HG02798 (cell line): Measurements from ENCODE around the gene RANBP9.
A peak's percentile ranks its signal among the peaks of the same experiment; 100 is the strongest.

Experiments used
- ATAC-seq: cut with Tn5 transposase; IDR thresholded peaks from one replicate; pipeline ENCODE4 v1.9.1; 2021; ENCODE audit warnings: mild to moderate bottlenecking; ENCODE audit not compliant: unreplicated experiment, poor library complexity

RANBP9 gene

GRCh38 chr6:13660273-13660672, 51.4 kb downstream of the RANBP9 start:
- ATAC-seq: no peak

GRCh38 chr6:13655700-13656099, 55.9 kb downstream of the RANBP9 start:
- no peak for ATAC-seq

DNA sequence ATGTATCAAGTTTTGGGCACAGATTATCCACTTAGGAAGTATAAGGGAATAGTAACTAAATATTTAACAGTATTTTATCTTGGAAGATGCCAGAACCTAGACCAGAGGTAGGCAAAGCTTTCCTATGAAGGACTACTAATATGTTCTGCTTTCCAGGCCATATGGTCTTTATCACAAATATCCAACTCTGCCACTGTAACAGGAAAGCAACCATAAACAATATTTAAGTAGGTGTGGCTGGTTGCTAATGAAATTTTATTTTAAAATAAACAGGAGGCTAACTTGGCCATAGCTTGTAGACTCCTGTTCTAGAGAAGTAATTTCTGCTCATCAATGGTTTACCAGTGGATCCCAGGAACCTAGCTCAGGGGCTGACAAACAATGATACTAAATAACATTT, 57.1 kb downstream of the RANBP9 start:
- ATAC-seq: no peak

DNA sequence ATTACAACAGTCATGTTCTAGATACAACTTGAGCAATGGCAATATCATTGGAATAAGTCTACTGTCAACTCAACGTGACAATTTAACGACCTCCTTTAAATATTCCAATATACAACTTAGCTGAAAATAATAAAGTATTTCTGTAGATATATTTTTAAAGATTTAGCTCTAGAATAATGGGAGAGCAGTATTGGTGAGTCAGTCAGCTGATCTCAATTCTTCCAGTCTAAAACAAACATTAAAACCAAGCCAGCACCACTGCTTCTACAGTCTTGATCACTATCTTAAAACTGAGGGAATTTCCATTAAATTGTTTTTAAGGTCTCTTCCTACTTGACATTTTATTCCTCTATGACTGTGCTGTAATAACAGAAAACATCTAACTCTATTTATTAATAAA, 58.3 kb downstream of the RANBP9 start:
- ATAC-seq: no peak

DNA sequence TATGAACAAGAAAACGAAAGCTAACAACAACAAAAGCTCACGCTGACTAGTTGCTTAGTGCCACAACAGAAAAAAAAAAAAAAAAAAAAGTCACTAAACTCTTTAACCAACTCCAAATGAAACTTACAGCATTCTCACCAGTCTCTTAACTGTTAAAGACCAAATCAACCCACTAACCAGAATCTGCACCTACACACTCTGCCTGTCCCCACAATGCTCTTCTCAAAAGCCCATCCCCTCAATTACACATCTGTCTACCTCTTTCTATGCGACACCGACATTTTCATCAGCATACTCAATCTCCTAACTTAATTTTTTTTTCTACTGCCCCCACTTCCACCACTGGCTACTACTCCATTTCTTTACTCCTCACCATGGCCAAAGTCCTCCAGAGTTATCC, 62.2 kb downstream of the RANBP9 start:
- ATAC-seq: no peak

DNA sequence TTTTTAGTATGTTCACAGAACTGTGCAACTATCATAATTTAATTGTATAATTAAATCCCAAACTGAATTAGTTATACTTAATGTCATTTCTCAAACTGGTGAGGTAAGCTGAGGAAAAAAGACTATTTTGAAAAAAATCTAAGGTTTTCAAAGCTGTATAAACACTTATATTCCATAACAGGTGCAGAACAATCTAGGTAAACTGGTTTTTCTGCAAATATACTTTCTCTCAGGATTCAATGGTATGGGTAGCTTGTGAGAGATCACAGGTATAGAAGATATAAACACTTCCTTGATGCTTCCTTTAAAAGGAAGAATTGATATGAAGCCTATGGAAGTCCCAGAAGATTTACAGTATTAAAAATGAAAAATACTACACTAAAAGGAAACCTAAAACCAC, 62.8 kb downstream of the RANBP9 start:
- ATAC-seq: no peak

- ATAC-seq: no peak
These were observed 68.5 kb downstream of the RANBP9 start for GRCh38 chr6:13643125-13643524.

DNA sequence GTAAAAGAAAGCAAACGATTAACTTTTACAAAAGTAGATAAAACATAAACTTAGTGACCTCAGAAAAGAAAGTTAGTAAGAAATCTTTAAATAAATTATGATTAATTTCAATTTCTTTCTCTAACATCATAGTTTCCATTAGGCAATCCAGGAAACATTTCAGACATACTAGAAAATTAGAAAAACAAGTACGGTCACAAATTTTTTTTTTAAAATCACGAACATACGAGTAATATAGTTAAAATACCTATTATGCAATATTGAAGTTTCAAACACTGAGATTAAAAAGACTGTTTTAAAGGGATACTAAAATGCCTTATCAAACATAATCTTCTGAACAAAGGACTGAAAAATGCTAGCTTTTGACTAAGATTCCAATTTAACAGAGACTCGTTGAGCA, 70.3 kb downstream of the RANBP9 start:
- ATAC-seq: no peak

DNA sequence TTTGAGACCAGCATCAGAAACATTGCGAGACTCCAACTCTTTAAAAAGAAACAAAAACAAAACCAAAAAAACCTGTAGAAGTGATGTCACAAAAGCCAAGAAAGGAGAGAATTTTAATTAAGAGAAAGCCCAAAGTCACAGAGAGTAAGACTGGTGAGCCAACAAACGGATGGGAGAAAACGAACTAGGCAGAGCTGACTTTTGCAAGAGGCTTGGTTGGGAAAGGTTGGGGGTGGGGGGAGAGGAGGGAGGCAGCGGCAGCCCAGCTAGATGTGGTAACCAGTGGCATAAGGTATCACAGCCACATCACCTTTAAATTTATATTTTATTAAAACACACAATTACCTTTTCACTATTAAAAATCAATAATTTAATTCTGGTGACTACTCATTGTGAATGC, 73.0 kb downstream of the RANBP9 start:
- ATAC-seq: no peak

DNA sequence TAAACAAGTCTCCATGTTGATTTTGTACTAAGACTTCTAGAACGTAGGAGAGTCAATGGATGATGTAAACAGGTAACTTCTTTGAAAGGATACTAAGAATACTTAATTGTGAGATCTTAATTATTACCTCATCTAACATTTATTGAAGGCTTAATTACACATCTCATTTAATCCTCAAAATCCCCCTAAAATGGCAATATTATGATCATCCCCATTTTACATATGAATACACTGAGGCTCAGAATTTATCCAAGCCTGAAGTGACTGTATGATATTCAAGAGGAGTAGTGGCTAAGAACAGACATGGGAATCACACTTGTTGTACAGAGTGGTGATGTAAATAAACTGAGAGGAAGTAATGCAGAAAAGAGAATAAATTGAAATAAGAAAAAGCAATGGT, 73.6 kb downstream of the RANBP9 start:
- no peak for ATAC-seq

DNA sequence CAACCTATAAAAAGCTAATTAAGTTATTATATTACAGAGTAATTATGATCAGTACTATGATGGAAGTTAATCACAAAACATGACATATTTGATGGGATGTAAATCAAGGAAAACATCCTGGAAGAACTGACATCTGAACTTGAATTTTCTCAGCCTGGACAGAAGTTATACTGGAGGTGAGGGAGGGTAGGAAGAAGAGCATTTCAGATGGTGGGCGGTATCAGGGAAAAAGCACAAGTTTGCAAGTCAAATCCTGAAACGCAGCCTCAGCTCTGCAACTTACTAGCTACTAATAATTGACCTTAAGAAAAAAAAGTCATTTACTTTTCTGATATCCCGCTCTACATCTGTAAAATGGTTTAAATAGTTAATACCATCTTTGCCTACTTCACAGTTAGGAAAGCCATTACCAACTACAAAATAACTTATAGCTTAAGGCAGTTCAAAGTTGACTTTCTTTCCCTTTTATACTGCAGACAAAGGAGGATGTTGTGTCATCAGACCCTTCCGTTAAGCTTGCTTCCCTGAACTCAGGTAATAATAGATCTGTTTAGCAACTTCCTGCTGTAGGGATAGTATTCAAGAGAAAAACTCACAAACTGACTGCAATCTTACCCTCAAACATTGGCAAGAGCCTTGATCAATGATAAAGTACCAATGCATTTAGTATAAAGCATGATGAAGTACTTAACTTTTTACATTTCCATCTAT, 75.5 kb downstream of the RANBP9 start:
- ATAC-seq: no peak

DNA sequence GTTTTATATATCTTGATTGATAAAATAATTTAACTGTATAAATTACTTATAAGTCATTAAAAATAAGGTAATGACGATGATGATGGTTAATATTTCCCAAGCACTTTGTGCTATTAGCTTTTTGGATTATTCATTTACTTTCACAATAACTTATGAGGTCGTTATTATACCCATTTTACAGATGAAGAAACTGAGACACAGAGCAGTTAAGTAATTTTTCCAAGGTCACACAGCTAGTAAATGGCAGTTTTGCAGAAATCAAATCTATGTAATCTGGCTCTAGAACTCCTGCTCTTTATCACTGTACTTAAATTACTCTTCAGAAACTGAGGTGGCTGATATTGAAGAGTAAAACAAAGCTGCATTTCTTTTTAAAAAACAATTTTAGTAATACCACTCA, 78.3 kb downstream of the RANBP9 start:
- ATAC-seq: no peak

DNA sequence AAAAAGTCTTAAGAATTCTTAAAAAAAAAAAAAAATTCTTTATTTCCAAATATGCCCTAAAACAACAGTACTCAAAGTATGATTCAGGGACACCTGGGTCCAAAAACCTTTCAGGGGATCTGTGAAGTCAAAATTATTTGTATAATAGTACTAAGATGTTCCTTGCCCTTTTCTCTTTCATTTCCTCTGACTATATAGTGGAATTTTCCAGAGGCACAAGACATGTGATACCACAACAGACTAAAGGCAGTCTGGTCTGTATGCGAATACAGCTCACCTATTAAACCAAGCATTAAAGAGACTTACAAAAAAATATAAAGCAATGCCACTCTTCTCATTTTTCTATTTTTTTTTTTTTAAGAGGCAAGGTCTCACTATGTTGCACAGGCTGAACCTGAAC, 81.1 kb downstream of the RANBP9 start:
- ATAC-seq: no peak

DNA sequence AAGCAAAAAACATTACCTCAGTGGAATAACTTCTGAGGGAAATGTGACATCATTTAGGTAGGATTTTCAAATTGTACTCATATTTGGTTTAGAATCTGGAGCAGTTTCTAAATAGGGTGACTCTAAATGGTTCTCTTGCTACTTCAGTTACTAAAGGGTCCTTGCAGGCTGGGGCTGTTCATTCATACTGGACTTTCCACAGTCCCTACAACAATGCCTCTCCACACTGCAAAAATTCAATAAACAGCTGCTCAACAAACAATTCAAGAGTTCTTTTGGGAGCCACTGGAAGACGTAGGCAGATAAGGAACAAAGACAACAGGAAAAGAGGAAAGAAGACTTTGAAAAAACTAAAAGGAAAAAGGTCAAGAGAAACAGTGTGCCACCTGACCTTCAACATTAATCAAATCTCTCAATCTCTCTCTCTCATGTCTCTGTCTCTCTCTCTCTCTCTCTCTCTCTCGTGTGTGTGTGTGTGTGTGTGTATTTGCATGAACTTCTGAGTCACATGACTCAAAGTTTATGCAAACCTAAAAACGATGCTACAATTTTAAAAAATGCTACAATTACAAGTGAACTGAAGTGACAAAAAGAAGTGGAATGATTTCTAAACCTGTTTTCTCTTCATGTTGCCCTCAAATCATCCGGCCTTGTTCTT, 82.0 kb downstream of the RANBP9 start:
- no peak for ATAC-seq

DNA sequence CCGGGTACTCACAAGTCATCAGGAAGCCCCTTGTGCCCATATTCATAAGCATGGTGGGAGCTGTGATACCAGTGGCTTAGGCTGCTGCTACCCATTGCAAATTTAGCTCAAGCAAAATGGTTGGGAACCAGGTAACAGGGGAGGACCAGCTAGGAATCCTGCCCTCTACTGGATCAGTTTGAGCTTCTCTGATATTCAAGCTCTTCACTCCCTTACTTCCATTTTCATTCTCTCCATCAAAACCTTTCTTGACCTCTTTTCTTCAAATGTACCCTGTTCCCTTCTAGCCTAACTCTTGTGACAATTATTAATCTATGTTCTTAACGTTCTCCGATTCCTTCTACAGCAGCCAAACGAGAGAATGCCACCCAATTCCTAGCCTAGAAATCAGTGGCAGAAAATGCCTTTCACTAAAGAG, 86.8 kb downstream of the RANBP9 start:
- peak; percentile 42 for ATAC-seq

GRCh38 chr6:13617066-13617465, 94.6 kb downstream of the RANBP9 start:
- no peak for ATAC-seq

DNA sequence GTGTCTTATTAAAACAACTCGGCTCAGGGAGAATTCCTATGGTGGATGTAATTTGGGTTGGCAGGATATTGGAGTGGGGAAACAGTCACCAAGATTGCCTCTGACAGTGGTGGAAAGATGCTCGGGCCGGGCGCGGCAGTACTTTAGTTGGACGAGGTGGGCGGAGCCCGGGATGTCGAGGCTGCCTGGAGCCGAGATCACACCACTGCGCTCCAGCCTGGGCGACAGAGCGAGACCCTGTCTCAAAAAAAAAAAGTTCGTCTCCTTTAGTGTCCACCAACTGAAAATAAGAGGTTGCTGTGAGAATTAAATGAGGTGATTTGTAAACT, 95.9 kb downstream of the RANBP9 start:
- ATAC-seq: no peak

GRCh38 chr6:13614926-13615791, 96.5 kb downstream of the RANBP9 start, which contains the start of gene NOL7:
Gene NOL7 (plus strand): TSS chr6:13615335. CDS start chr6:13615359, 24 bp downstream.
- ATAC-seq: peak; percentile 92

DNA sequence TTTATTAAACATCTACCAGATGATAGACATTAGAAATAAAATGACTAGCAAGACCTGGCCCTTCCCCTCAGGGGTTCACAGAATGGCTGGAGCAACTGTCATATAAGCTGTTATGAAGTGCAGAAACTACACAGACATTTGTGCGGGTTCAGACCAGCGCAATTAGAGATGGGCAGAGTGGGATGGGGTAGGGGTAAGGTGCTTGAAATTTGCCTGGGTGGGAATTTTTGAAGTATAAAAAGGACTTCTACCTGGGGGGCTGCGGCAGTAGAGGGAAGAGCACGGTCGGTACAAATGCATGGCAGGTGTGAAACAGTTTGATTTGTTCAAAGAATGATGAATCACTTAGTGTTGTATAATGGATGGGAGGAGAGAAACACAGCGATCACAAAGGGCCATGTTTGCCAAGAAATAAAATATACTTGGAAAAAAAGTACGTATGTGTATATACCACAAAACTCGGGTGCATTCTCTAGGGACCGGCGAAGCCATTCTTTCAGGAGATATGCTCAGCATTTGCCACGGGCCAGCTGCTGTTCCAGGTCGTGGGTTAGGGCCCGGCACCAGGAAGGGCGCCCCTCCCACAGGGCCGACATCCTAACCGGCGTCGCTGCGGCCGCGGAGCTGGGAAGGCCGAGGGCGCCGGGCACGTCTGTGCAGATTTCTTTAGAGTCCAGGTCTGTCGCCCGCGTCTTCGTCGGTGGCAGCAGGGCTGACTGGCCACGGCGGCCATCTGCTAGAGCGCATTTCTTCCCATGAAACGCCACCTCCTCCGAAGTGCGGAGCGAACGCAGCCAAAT, 97.3 kb downstream of the RANBP9 start:
- ATAC-seq: peak; percentile 23

- no peak for ATAC-seq
These were observed 98.5 kb downstream of the RANBP9 start for GRCh38 chr6:13613029-13613594.
